ENCODE data around the gene FN1. TPM values are rescaled to one million over a fixed set of nuclear protein-coding genes. Genes with fewer than 3 reads are reported as not detected.

FN1 gene
- 52.0 and 77.6 TPM in 2 replicates for total RNA-seq (ENCODE audit: low replicate concordance)

DNA sequence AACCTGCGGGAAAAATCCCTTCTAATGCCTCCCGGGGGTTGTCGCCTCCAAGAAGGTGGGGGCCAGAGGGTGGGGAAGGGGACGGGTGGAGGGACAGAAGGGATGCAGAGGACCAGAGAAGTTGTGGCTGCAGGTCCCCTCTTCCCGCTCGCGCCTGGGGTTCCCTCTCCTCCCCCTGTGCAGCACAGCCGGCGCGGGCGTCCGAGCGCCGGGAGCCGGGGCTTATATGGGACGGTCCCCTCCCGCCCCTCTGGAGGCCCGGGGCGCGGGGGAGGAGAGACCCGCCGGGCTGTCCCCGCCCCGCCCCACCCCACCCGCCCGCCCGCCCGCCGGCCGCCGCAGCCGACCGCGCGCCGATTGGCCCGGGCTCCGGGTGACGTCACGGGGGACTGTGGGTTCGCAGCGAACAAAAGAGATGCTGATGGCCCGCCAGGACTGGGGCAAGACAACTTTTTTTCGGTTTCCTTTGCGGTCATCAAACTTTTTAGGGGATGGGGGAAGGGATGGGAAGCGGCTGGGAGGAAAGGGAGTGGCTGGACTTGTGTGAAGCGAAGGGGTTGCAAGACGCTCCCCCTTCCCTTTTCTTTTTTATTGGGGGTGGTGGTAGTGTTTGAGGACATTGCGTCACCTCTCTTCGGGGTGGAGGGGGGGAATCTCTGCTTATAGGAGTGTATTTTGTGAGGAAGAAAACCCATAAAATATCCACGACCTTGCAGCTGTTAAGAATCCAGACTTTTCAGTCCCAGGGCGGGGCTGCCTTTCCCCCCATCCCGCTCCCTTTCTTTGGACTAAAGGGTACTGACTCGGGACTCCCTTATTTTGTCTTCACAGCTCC, at the start of gene FN1:
TSS of gene FN1 (minus strand) at position 199 of the 835 bp plus-strand sequence. CDS start 266 bp downstream, outside the sequence.
- TF ChIP-seq EZH2phosphoT487 (IDR thresholded peaks at IDR 0.05), result no peak
- TF ChIP-seq, protein P1, sequence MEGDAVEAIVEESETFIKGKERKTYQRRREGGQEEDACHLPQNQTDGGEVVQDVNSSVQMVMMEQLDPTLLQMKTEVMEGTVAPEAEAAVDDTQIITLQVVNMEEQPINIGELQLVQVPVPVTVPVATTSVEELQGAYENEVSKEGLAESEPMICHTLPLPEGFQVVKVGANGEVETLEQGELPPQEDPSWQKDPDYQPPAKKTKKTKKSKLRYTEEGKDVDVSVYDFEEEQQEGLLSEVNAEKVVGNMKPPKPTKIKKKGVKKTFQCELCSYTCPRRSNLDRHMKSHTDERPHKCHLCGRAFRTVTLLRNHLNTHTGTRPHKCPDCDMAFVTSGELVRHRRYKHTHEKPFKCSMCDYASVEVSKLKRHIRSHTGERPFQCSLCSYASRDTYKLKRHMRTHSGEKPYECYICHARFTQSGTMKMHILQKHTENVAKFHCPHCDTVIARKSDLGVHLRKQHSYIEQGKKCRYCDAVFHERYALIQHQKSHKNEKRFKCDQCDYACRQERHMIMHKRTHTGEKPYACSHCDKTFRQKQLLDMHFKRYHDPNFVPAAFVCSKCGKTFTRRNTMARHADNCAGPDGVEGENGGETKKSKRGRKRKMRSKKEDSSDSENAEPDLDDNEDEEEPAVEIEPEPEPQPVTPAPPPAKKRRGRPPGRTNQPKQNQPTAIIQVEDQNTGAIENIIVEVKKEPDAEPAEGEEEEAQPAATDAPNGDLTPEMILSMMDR (IDR thresholded peaks at IDR 0.05), result no peak
- TF ChIP-seq EZH2 (IDR thresholded peaks at IDR 0.05), result no peak
- peak within 1 kb of the TSS; percentile 88 for H2AFZ ChIP-seq (replicated peaks)

DNA sequence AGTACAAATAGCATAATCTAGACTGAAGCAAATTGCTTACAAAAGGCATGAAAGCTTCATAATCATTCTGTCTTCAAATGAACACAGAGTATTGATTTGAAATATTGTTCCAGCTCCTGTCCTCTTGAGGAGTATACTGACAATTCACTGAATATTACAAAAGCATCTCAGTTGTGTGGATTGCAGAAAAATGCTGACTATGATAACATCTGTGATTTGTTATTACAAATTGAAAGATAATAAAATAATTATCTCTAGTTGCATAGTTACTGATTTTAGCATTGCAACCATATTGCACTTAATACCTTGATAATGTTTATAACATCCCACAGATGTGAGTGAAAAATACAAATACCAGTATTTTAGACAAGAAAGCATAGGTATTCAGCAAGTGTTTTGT, 49.2 kb upstream of the FN1 start:
- Histone ChIP-seq H3F3A (ENCODE audit: low read depth) (no peaks in the 10 kb centered on the region), H3K9me3 (ENCODE audit: low read depth) (no peaks in the 10 kb centered on the region), H3K27me3 (no peaks in the 10 kb centered on the region), H3K36me3 (no peaks in the 10 kb centered on the region), H2AFZ (replicated peaks) (no peak overlapping the region), H3K27ac (no peak overlapping the region), H3K79me2 (ENCODE audit: low read depth) (no peaks in the 10 kb centered on the region), H3K4me1 (no peaks in the 10 kb centered on the region), H3K4me3 (no peak overlapping the region), H3K4me2 (no peak overlapping the region), H4K20me1 (ENCODE audit: low read depth) (no peaks in the 10 kb centered on the region), H3K9ac (no peak overlapping the region)
- Mint-ChIP-seq H3K9me3 (no peaks in the 10 kb centered on the region), H3K36me3 (no peaks in the 10 kb centered on the region), H3K27me3 (ENCODE audit: insufficient read depth, low read depth) (no peaks in the 10 kb centered on the region), H3K4me1 (peaks cover 6% of the 10 kb centered on the region), H3K4me3 (no peak overlapping the region), H3K27ac (no peak overlapping the region)
- DNase-seq (ENCODE audit: low spot score), result no peak
- TF ChIP-seq, protein P1 (IDR thresholded peaks at IDR 0.05), result no peak
- no peak for TF ChIP-seq EZH2 (IDR thresholded peaks at IDR 0.05)
- TF ChIP-seq EZH2phosphoT487 (IDR thresholded peaks at IDR 0.05), result no peak

More for the DNA sequence above, at the start of gene FN1:
- Mint-ChIP-seq H3K27ac (peak within 1 kb of the TSS; percentile 98), H3K27me3 (ENCODE audit: insufficient read depth, low read depth) (no peaks in the 10 kb centered on the region), H3K4me3 (peak within 1 kb of the TSS; percentile 95), H3K9me3 (no peaks in the 10 kb centered on the region), H3K4me1 (peaks cover 18% of the 10 kb centered on the region), H3K36me3 (peaks cover 13% of the 10 kb centered on the region)
- Histone ChIP-seq H3K79me2 (ENCODE audit: low read depth) (no peaks in the 10 kb centered on the region), H3K27me3 (peaks cover 6% of the 10 kb centered on the region), H3K9ac (peak within 1 kb of the TSS; percentile 56), H3K9me3 (ENCODE audit: low read depth) (no peaks in the 10 kb centered on the region), H3K4me3 (peak within 1 kb of the TSS; percentile 61), H3K4me1 (peaks cover 16% of the 10 kb centered on the region), H3K36me3 (no peaks in the 10 kb centered on the region), H3K4me2 (peak within 1 kb of the TSS; percentile 85), H3K27ac (peak within 1 kb of the TSS; percentile 82), H3F3A (ENCODE audit: low read depth) (peaks cover 17% of the 10 kb centered on the region), H4K20me1 (ENCODE audit: low read depth) (no peaks in the 10 kb centered on the region)
- DNase-seq (ENCODE audit: low spot score), result peak; percentile 96

DNA sequence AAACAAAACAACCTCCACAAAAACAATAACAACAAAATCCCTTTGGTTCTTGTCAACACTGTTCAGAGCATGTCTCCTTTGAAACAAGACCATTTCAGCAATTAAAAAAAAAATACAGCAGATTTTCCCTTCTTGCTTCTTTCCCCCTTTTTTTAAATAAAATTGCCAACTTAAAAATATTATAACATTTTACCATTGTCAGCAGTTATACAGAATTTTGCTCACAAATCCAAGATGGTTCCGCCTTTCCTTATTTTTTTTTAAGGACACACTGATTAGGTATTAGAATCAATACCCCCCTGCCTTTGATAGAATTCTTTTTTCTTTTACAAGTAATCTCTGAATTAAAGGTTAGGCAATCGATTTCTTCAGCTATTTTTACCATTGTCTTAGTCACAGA, 48.7 kb upstream of the FN1 start:
- H3K79me2 ChIP-seq (ENCODE audit: low read depth), result no peaks in the 10 kb centered on the region
- no peaks in the 10 kb centered on the region for H3K9me3 ChIP-seq (ENCODE audit: low read depth)
- H3K4me1 ChIP-seq, result no peaks in the 10 kb centered on the region
- Mint-ChIP-seq H3K27ac (no peak overlapping the region), H3K9me3 (no peaks in the 10 kb centered on the region), H3K36me3 (no peaks in the 10 kb centered on the region), H3K4me3 (no peak overlapping the region), H3K27me3 (ENCODE audit: insufficient read depth, low read depth) (no peaks in the 10 kb centered on the region), H3K4me1 (peaks cover 10% of the 10 kb centered on the region)
- TF ChIP-seq EZH2 (IDR thresholded peaks at IDR 0.05) (no peak), EZH2phosphoT487 (IDR thresholded peaks at IDR 0.05) (no peak)
- H3K27me3 ChIP-seq, result no peaks in the 10 kb centered on the region
- no peak overlapping the region for H3K4me3 ChIP-seq
- DNase-seq (ENCODE audit: low spot score), result no peak
- H3F3A ChIP-seq (ENCODE audit: low read depth), result no peaks in the 10 kb centered on the region
- no peak overlapping the region for H3K9ac ChIP-seq
- H3K27ac ChIP-seq, result no peak overlapping the region
- no peaks in the 10 kb centered on the region for H4K20me1 ChIP-seq (ENCODE audit: low read depth)
- no peak overlapping the region for H2AFZ ChIP-seq (replicated peaks)
- H3K4me2 ChIP-seq, result no peak overlapping the region
- H3K36me3 ChIP-seq, result no peaks in the 10 kb centered on the region

DNA sequence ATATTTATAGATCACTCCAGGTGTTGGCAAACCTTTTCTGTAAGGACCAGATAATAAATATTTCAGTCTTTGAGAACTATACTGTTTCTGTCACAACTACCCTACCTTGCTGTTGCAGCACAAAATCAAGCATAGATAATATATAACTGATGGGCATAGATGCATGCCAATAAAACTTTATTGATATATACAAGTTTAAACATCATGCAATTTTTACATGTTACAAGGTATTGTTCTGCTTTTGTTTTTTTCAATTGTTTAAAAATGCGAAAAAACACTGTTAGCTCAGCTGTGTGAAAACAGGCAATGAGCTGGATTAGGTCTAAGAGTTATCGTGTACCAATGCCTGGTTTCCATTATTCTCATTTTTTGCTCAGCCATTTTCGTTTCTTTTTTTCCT, 47.6 kb upstream of the FN1 start:
- Mint-ChIP-seq H3K4me1 (peaks cover 15% of the 10 kb centered on the region), H3K27me3 (ENCODE audit: insufficient read depth, low read depth) (no peaks in the 10 kb centered on the region), H3K36me3 (no peaks in the 10 kb centered on the region), H3K4me3 (no peak overlapping the region), H3K9me3 (no peaks in the 10 kb centered on the region), H3K27ac (no peak overlapping the region)
- H3K9ac ChIP-seq, result no peak overlapping the region
- no peak overlapping the region for H3K27ac ChIP-seq
- no peaks in the 10 kb centered on the region for H4K20me1 ChIP-seq (ENCODE audit: low read depth)
- H3K9me3 ChIP-seq (ENCODE audit: low read depth), result no peaks in the 10 kb centered on the region
- TF ChIP-seq EZH2phosphoT487 (IDR thresholded peaks at IDR 0.05) (no peak), EZH2 (IDR thresholded peaks at IDR 0.05) (no peak)
- TF ChIP-seq, protein P1 (IDR thresholded peaks at IDR 0.05), result no peak
- H2AFZ ChIP-seq (replicated peaks), result no peak overlapping the region
- H3K27me3 ChIP-seq, result no peaks in the 10 kb centered on the region
- no peaks in the 10 kb centered on the region for H3K4me1 ChIP-seq
- H3K4me3 ChIP-seq, result no peak overlapping the region
- DNase-seq (ENCODE audit: low spot score), result no peak
- H3F3A ChIP-seq (ENCODE audit: low read depth), result no peaks in the 10 kb centered on the region
- H3K79me2 ChIP-seq (ENCODE audit: low read depth), result no peaks in the 10 kb centered on the region
- no peaks in the 10 kb centered on the region for H3K36me3 ChIP-seq
- H3K4me2 ChIP-seq, result no peak overlapping the region
